ENCODE results near the gene TKTL1. TPM values are rescaled to one million over a fixed set of nuclear protein-coding genes. Genes with fewer than 3 reads are reported as not detected.

Gene TKTL1
- total and polyA plus RNA-seq, 2 of the 8 experiments (the other 6 are each of a cell fraction or from before 2014, with no cell fraction given), result 0.05 TPM; not detected in 1

DNA sequence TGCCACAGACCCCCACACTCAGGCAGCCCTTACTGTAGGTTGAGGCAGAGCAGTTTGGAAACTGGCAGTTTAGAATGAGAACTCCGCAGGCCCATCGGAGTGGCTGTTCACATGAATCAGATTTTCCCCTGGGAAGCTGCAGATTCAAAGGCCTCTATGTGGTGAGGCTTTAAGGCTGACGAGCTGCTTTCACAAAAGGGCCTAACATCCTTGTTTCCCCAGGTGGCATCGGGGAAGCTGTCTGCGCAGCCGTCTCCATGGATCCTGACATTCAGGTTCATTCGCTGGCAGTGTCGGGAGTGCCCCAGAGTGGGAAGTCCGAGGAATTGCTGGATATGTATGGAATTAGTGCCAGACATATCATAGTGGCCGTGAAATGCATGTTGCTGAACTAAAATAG lies 33.7 kb downstream of the TKTL1 start:
- WGBS, 2 experiments (ENCODE audit: extremely low coverage in 1 of 2, insufficient coverage in 1 of 2, insufficient read length in 1 of 2, insufficient replicate concordance in 2 of 2, low coverage in 1 of 2, low lambda C conversion rate in 2 of 2, missing lambda C conversion rate in 1 of 2), result 83% methylated on average over 8 of the region's 10 CpGs; no CpG with 5 or more reads in 1 of the 2 experiments
- Histone ChIP-seq H2BK20ac (ENCODE audit: low read length) (no peak overlapping the region), H3K23ac (ENCODE audit: insufficient read length) (no peak overlapping the region), H3K79me1 (ENCODE audit: low read depth, low read length) (no peaks in the 10 kb centered on the region), H3K27me3 (replicated peaks in 1 of 4; ENCODE audit: control insufficient read depth in 3 of 4, extremely low read depth in 1 of 4, insufficient read depth in 3 of 4, low read length in 3 of 4) (no peaks in the 10 kb centered on the region), H3K4me1 (replicated peaks in 1 of 4; ENCODE audit: control insufficient read depth in 3 of 4, insufficient read depth in 4 of 4, low read length in 3 of 4) (no peaks in the 10 kb centered on the region; a peak in 1 of 7 replicates), H3K9me3 (ENCODE audit: insufficient read depth in 2 of 2, low read depth in 1 of 2, low read length in 1 of 2) (no peaks in the 10 kb centered on the region), H3K18ac (ENCODE audit: extremely low read depth, low read length) (no peak overlapping the region), H4K20me1 (replicated peaks in 1 of 2; ENCODE audit: control insufficient read depth in 1 of 2, insufficient read depth in 2 of 2, low read length in 2 of 2) (no peaks in the 10 kb centered on the region), H3K4me3 (ENCODE audit: extremely low read depth in 1 of 4, insufficient read depth in 2 of 4, low read depth in 3 of 4, low read length in 4 of 4) (no peak overlapping the region), H2BK12ac (ENCODE audit: low read depth, low read length) (no peak overlapping the region), H2AK5ac (ENCODE audit: low read depth, low read length) (no peak overlapping the region), H3K14ac (ENCODE audit: insufficient read length) (no peak overlapping the region), H3K23me2 (ENCODE audit: low read depth, low read length) (no peaks in the 10 kb centered on the region), H3K79me2 (ENCODE audit: control insufficient read depth in 1 of 2, insufficient read depth in 2 of 2, low read length in 2 of 2) (no peaks in the 10 kb centered on the region), H2AFZ (ENCODE audit: low read length) (no peak overlapping the region), H2BK5ac (ENCODE audit: low read depth, low read length) (no peak overlapping the region), H3K4me2 (ENCODE audit: insufficient read depth in 1 of 2, low read depth in 2 of 2, low read length in 2 of 2) (no peak overlapping the region), H3K4ac (replicated peaks; ENCODE audit: insufficient read length, low read depth, low read length) (no peak overlapping the region), H4K91ac (replicated peaks; ENCODE audit: insufficient read length, low read length) (no peak overlapping the region), H3K56ac (replicated peaks; ENCODE audit: insufficient read length, low read depth, low read length) (no peak overlapping the region), H3K9ac (replicated peaks in 1 of 4; ENCODE audit: extremely low read depth in 1 of 4, low read depth in 3 of 4, low read length in 3 of 4) (no peak overlapping the region), H3K36me3 (ENCODE audit: control insufficient read depth in 2 of 4, insufficient read depth in 4 of 4, low read length in 3 of 4) (no peaks in the 10 kb centered on the region), H2BK15ac (ENCODE audit: low read length) (no peak overlapping the region), H2BK120ac (replicated peaks; ENCODE audit: low read depth, low read length) (no peak overlapping the region), H4K8ac (ENCODE audit: extremely low read depth, insufficient read depth, low read length) (no peak overlapping the region), H3K27ac (ENCODE audit: low read depth, low read length) (no peak overlapping the region), H4K5ac (ENCODE audit: insufficient read length, low read depth, low read length) (no peak overlapping the region)
- ChIA-PET CTCF (ENCODE audit: partially characterized antibody) (interaction anchor here (1.7 kb wide), 1 partner anchor 21 kb away, joined by 5 read pairs; no protein-coding TSS in a partner anchor), POLR2A (ENCODE audit: partially characterized antibody) (no interaction called here)
- DNase-seq (ENCODE audit: low read depth in 1 of 2, low spot score in 2 of 2) (no peak), FAIRE-seq (no peak)
- TF ChIP-seq SIRT6 (IDR thresholded peaks at IDR 0.05; ENCODE audit: low read length) (no peak), ZNF274 (IDR thresholded peaks at IDR 0.05; ENCODE audit: borderline replicate concordance, extremely low read depth, low read length) (no peak), CEBPB (IDR thresholded peaks at IDR 0.05; ENCODE audit: low read depth, low read length) (no peak), SP4 (IDR thresholded peaks at IDR 0.05; ENCODE audit: low read length) (no peak), TAF7 (optimal IDR thresholded peaks at IDR 0.05; ENCODE audit: borderline replicate concordance, low read depth, low read length) (no peak), KDM4A (IDR thresholded peaks at IDR 0.05; ENCODE audit: low read depth, low read length, severe bottlenecking) (no peak)
